HepG2 (cell line): Measurements from ENCODE around the gene TLE2. TPM values are rescaled to one million over a fixed set of nuclear protein-coding genes. Genes with fewer than 3 reads are reported as not detected.
"Not testable (repeated sequence)": the region's sequence is repeated elsewhere in the genome, so short reads cannot be mapped to it uniquely, and the experiment has no call there.

Experiments
- ATAC-seq: fragments of 200-7000 bp; cut with Tn5 transposase; 3 replicates; pipeline ENCODE4 v1.9.1; 2020; ENCODE audit warnings: mild to moderate bottlenecking, moderate library complexity
- BruUV-seq: library from RNA; stranded (reverse); fragments of 400-500 nt; replicated peaks from 2 replicates; lab custom pipeline; 2021; lab: Mats Ljungman, UMichigan
- CTCF ChIA-PET: fragments of 300-600 bp; formaldehyde crosslinking; extraction: SDS; loops from one replicate; lab custom pipeline; 2021; ENCODE audit warnings: low total read pairs, inconsistent platforms, low intra/inter-chr PET ratio; lab: Yijun Ruan, JAX
- POLR2A ChIA-PET: fragments of 350-600 bp; sonication (Branson Sonifier 250); formaldehyde crosslinking; loops from one replicate; lab custom pipeline; 2020; ENCODE audit warnings: antibody characterized with exemption, inconsistent platforms; lab: Yijun Ruan, JAX
- DNase-seq: peaks from one replicate; pipeline ENCODE4 v3.0.0-alpha.2; 2015; ENCODE audit warnings: low spot score
- FAIRE-seq: peaks from 3 replicates; lab custom pipeline; 2011; peaks lifted over from hg19 to GRCh38; lab: Jason Lieb, UNC
- H2AFZ ChIP-seq: one replicate; pipeline ENCODE4 v1.6.1; 2011; ENCODE audit warnings: low read length, inconsistent platforms
- H3K27ac ChIP-seq: fragments of 300-600 bp; 3 replicates; pipeline ENCODE4 v1.8.0; 2011; ENCODE audit warnings: mixed run types, mild to moderate bottlenecking, mixed read lengths, low read length, inconsistent platforms; ENCODE audit not compliant: insufficient read depth; ENCODE audit errors: extremely low read length
- H3K27me3 ChIP-seq, 2 experiments: fragments of 200-600 bp in 1 of 2; 2 replicates in 1 of 2; 3 replicates in 1 of 2; pipeline versions ENCODE4 v1.6.0 to v1.8.0; 2011; ENCODE audit warnings: low read length in 2 of 2, mild to moderate bottlenecking in 2 of 2, moderate library complexity in 2 of 2, inconsistent platforms in 1 of 2; ENCODE audit not compliant: insufficient read depth in 2 of 2, control insufficient read depth in 1 of 2
- H3K36me3 ChIP-seq, 2 experiments: fragments of 200-600 bp in 1 of 2; replicated peaks in 1 of 2; 2 replicates in 1 of 2; 3 replicates in 1 of 2; pipeline versions ENCODE4 v1.5.1 to v1.8.0; 2011; ENCODE audit warnings: low read length in 2 of 2, inconsistent platforms in 1 of 2; ENCODE audit not compliant: insufficient read depth in 2 of 2, control insufficient read depth in 1 of 2
- H3K4me1 ChIP-seq: 2 replicates; pipeline ENCODE4 v1.5.1; 2012; ENCODE audit warnings: low read length, inconsistent platforms; ENCODE audit not compliant: insufficient read depth
- H3K4me2 ChIP-seq: 2 replicates; pipeline ENCODE4 v1.6.0; 2011; ENCODE audit warnings: low read depth, low read length, inconsistent platforms
- H3K4me3 ChIP-seq, 3 experiments: fragments of 200-600 bp in 1 of 3; sonication (generic), shearing (Covaris generic) in 1 of 3; replicated peaks in 1 of 3; 2 replicates each; pipeline ENCODE4 v1.5.1; 2011 to 2016; ENCODE audit warnings: low read length in 3 of 3, inconsistent platforms in 2 of 3, low read depth in 2 of 3, mild to moderate bottlenecking in 2 of 3, control low read depth in 1 of 3, mixed read lengths in 1 of 3; ENCODE audit not compliant: insufficient read depth in 1 of 3
- H3K79me2 ChIP-seq: one replicate; pipeline ENCODE4 v1.6.1; 2011; ENCODE audit warnings: low read length, inconsistent platforms; ENCODE audit not compliant: insufficient read depth
- H3K9ac ChIP-seq: 2 replicates; pipeline ENCODE4 v1.6.0; 2011; ENCODE audit warnings: mild to moderate bottlenecking, low read depth, low read length, inconsistent platforms; ENCODE audit not compliant: insufficient read depth
- H3K9me3 ChIP-seq: 2 replicates; pipeline ENCODE4 v1.5.1; 2012; ENCODE audit warnings: mild to moderate bottlenecking, low read length
- H4K20me1 ChIP-seq: 2 replicates; pipeline ENCODE4 v1.6.0; 2011; ENCODE audit warnings: inconsistent platforms, mild to moderate bottlenecking, low read length, moderate library complexity; ENCODE audit not compliant: insufficient read depth
- ATF7 ChIP-seq, 2 experiments: fragments of 450-650 bp in 1 of 2; sonication (generic) in 1 of 2; formaldehyde crosslinking in 1 of 2; IDR thresholded peaks; 2 replicates each; pipeline versions ENCODE4 v1.4.0 to v1.6.1; 2016 to 2020; ENCODE audit warnings: antibody characterized with exemption in 1 of 2, mild to moderate bottlenecking in 1 of 2, missing genetic modification reagents in 1 of 2
- CHCHD3 ChIP-seq: sonication (generic); formaldehyde crosslinking; IDR thresholded peaks from 2 replicates; pipeline ENCODE4 v1.8.0; 2022; ENCODE audit warnings: mild to moderate bottlenecking, missing genetic modification reagents, moderate library complexity
- RBAK ChIP-seq: sonication (generic); formaldehyde crosslinking; IDR thresholded peaks from 2 replicates; pipeline ENCODE4 v1.5.1; 2020; ENCODE audit warnings: mild to moderate bottlenecking, missing genetic modification reagents
- ZNF644 ChIP-seq: IDR thresholded peaks from 2 replicates; pipeline ENCODE4 v1.6.1; 2016; ENCODE audit warnings: low read depth
- WGBS: methylation state at CpG from one replicate; pipeline ENCODE4 v1.1.6; 2017; ENCODE audit warnings: low lambda C conversion rate; 5-methylcytosine and 5-hydroxymethylcytosine counted together
- in situ Hi-C: cut with HindIII; loops from 2 replicates; pipeline ENCODE4 v1.10.0; 2017; ENCODE audit warnings: low pct_unique_long_range_greater_than_20kb; ENCODE audit not compliant: extremely low pct_ligation_motif_present
- intact Hi-C: fragments of 100-400 bp; cut with micrococcal nuclease; formaldehyde crosslinking; loops from one replicate; pipeline ENCODE4 v1.10.0; 2022; ENCODE audit not compliant: unreplicated experiment
- polyA plus RNA-seq, 8 experiments: library from polyadenylated mRNA; depleted of rRNA in 3 of 8; stranded (reverse) in 7 of 8; unstranded in 1 of 8; fragments of >200 nt; fragmentation: Illumina TruSeq in 4 of 8; extraction: Trizol in 4 of 8; gene quantifications; 2 replicates each; pipeline versions ENCODE4 v1.2.1 to v1.2.3, GENCODE V29; 2011 to 2016; ENCODE audit warnings: low read depth in 4 of 8, missing spikeins in 1 of 8, mixed read lengths in 1 of 8; ENCODE audit not compliant: insufficient read depth in 1 of 8
- total RNA-seq, 5 experiments: library from RNA; depleted of rRNA; stranded (reverse); fragments of >200 nt; fragmentation: Illumina TruSeq; extraction: Trizol; gene quantifications; 2 replicates each; pipeline ENCODE4 v1.2.3, GENCODE V29; 2016; ENCODE audit warnings: low read depth in 1 of 5
- TF ChIP-seq, protein P1 (sequence below): IDR thresholded peaks from 2 replicates; pipeline ENCODE4 v1.6.1; 2016; ENCODE audit warnings: low read depth

The TLE2 gene
- total and polyA plus RNA-seq, 2 of the 13 experiments (the other 11 are each of a cell fraction or from before 2014, with no cell fraction given): 0.07 to 0.81 TPM

DNA sequence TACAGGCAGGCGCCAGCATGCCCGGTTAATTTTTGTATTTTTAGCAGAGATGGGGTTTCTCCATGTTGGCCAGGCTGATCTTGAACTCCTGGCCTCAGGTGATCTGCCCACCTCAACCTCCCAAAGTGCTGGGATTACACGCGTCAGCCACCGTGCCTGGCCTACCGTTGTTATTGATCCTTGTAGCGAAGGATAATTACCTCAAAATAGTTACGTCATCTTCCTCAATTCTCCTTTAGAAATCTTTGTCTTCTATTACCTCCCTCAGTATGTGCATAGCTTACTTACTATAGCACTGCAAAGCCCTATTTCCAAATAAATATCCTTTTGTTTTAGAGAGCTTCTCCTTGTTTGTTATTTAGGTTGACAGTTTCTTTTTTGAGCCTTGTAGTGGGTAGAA, 61.1 kb downstream of the TLE2 start:
- ATAC-seq: no peak
- CTCF ChIA-PET: no interaction called here
- H3K9ac ChIP-seq: no peak overlapping the region
- no TSS peak for BruUV-seq
- FAIRE-seq: no peak
- no peak overlapping the region for H2AFZ ChIP-seq
- H3K9me3 ChIP-seq: no peaks in the 10 kb centered on the region
- POLR2A ChIA-PET: no interaction called here
- H3K4me3 ChIP-seq: no peak overlapping the region
- TF ChIP-seq, protein P1, sequence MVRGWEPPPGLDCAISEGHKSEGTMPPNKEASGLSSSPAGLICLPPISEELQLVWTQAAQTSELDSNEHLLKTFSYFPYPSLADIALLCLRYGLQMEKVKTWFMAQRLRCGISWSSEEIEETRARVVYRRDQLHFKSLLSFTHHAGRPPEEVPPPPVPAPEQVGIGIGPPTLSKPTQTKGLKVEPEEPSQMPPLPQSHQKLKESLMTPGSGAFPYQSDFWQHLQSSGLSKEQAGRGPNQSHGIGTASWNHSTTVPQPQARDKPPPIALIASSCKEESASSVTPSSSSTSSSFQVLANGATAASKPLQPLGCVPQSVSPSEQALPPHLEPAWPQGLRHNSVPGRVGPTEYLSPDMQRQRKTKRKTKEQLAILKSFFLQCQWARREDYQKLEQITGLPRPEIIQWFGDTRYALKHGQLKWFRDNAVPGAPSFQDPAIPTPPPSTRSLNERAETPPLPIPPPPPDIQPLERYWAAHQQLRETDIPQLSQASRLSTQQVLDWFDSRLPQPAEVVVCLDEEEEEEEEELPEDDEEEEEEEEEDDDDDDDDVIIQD (CRISPR knock-in tag): no peak
- TF ChIP-seq ATF7 (IDR thresholded peaks at IDR 0.05): peak; percentile 96
- TF ChIP-seq ATF7 (CRISPR knock-in tag; IDR thresholded peaks at IDR 0.05): no peak
- no peak for TF ChIP-seq ZNF644
- H3K4me2 ChIP-seq: no peak overlapping the region
- H3K4me1 ChIP-seq: peaks cover 41% of the 10 kb centered on the region
- no peaks in the 10 kb centered on the region for H3K36me3 ChIP-seq
- WGBS: 31% methylated on average over 8 of the region's 8 CpGs
- in situ Hi-C loops (no loop called here), intact Hi-C loops (no loop called here)
- H4K20me1 ChIP-seq: no peaks in the 10 kb centered on the region
- no peak overlapping the region for H3K27ac ChIP-seq
- H3K79me2 ChIP-seq: no peaks in the 10 kb centered on the region
- DNase-seq: no peak
- peaks cover 0 to 4% of the 10 kb centered on the region in 2 experiments; a peak in 1 of 5 replicates for H3K27me3 ChIP-seq

DNA sequence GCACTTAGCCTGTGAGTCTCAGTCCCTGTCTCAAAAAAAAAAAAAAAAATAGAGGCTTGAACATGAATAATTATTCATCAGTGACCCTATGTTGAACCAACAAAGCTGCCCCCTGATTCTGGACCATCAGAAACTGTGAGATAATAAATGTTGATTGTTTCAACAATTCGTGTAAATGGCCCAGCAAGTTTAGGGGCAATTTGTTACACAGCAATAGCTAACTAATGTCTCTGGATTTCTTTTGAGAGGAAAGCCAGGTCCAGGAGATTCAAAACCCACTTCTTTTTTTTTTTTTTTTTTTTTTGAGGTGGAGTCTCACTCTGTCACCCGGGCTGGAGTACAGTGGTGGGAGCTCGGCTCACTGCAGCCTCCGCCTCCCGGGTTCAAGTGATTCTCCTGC, 64.2 kb downstream of the TLE2 start:
- POLR2A ChIA-PET: no interaction called here
- BruUV-seq: no TSS peak
- WGBS: 82% methylated on average over 5 of the region's 5 CpGs

DNA sequence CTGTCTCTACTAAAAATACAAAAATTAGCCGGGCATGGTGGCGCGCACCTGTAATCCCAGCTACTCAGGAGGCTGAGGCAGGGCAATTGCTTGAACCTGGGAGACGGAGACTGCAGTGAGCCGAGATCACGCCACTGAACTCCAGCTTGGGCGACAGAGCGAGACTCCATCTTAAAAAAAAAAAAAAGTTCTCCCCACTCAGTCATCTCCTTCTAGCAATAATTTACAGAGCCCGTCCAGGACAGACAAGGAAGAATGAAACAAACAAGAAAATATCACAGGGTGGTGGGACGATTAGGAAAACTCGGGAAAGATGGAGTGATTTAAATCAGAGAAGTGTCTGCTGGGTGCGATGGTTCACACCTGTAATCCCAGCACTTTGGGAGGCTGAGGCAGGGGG, 65.4 kb downstream of the TLE2 start:
- H3K36me3 ChIP-seq, H3K4me1 ChIP-seq, H3K4me2 ChIP-seq, intact Hi-C loops, H3K9ac ChIP-seq, in situ Hi-C loops, FAIRE-seq, H3K27me3 ChIP-seq, H3K4me3 ChIP-seq, ATAC-seq, BruUV-seq, CTCF ChIA-PET, DNase-seq, H3K27ac ChIP-seq, H3K9me3 ChIP-seq, H3K79me2 ChIP-seq, H4K20me1 ChIP-seq, H2AFZ ChIP-seq: not testable (repeated sequence)
- 57% methylated on average over 12 of the region's 12 CpGs for WGBS
- POLR2A ChIA-PET: interaction anchor here (1.5 kb wide), 1 partner anchor 13 kb away, joined by 4 read pairs; no protein-coding TSS in a partner anchor

More for the DNA sequence above, 64.2 kb downstream of the TLE2 start:
- no peak for ATAC-seq
- Histone ChIP-seq H3K9ac (no peak overlapping the region), H3K4me2 (no peak overlapping the region), H3K79me2 (no peaks in the 10 kb centered on the region), H3K27ac (no peak overlapping the region), H2AFZ (no peak overlapping the region), H3K9me3 (no peaks in the 10 kb centered on the region), H3K36me3 (no peaks in the 10 kb centered on the region), H4K20me1 (no peaks in the 10 kb centered on the region), H3K4me3 (no peak overlapping the region), H3K27me3 (no peaks in the 10 kb centered on the region), H3K4me1 (peaks cover 17% of the 10 kb centered on the region)
- CTCF ChIA-PET: no interaction called here
- no peak for DNase-seq
- no peak for FAIRE-seq
- TF ChIP-seq RBAK (peak; percentile 87), CHCHD3 (CRISPR knock-in tag) (no peak)
- intact Hi-C loops (no loop called here), in situ Hi-C loops (no loop called here)
